Glutamatergic neuron (in vitro differentiated cells): ENCODE data around the gene TRPV4. TPM values are rescaled to one million over a fixed set of nuclear protein-coding genes. Genes with fewer than 3 reads are reported as not detected.
A peak's percentile ranks its signal among the peaks of the same experiment; 100 is the strongest.

Experiments
- DNase-seq: peaks from one replicate; pipeline ENCODE4 v3.0.0; 2022
- H3K27ac Mint-ChIP-seq: one replicate; pipeline ENCODE4 v1.8.0; 2020; ENCODE audit warnings: mild to moderate bottlenecking, mixed read lengths, inconsistent platforms; ENCODE audit not compliant: unreplicated experiment
- H3K27me3 Mint-ChIP-seq: one replicate; pipeline ENCODE4 v1.8.0; 2020; ENCODE audit warnings: mild to moderate bottlenecking, moderate library complexity, mixed read lengths, inconsistent platforms; ENCODE audit not compliant: unreplicated experiment
- H3K36me3 Mint-ChIP-seq: one replicate; pipeline ENCODE4 v1.8.0; 2020; ENCODE audit warnings: mild to moderate bottlenecking, mixed read lengths, inconsistent platforms; ENCODE audit not compliant: unreplicated experiment
- H3K4me1 Mint-ChIP-seq: one replicate; pipeline ENCODE4 v1.8.0; 2020; ENCODE audit warnings: mild to moderate bottlenecking, low read depth, mixed read lengths, inconsistent platforms; ENCODE audit not compliant: unreplicated experiment
- H3K4me3 Mint-ChIP-seq: one replicate; pipeline ENCODE4 v1.8.0; 2020; ENCODE audit warnings: mild to moderate bottlenecking, mixed read lengths, inconsistent platforms; ENCODE audit not compliant: unreplicated experiment
- H3K9me3 Mint-ChIP-seq: one replicate; pipeline ENCODE4 v1.8.0; 2020; ENCODE audit warnings: mild to moderate bottlenecking, moderate library complexity, mixed read lengths, inconsistent platforms; ENCODE audit not compliant: unreplicated experiment
- CTCF ChIP-seq: fragments of 200-600 bp; sonication (generic); IDR thresholded peaks from one replicate; pipeline ENCODE4 v1.5.0; 2021; ENCODE audit not compliant: partially characterized antibody, unreplicated experiment
- total RNA-seq: library from RNA; stranded (reverse); fragmentation: NEBNext Ultra II Directional; extraction: Animal tissue kit (Norgen Biotek cat#: 25700); gene quantifications from one replicate; pipeline ENCODE4 v1.2.1, GENCODE V29; 2021; ENCODE audit not compliant: unreplicated experiment

Gene TRPV4
- total RNA-seq, 1 donor from 2014 or later: 0.17 TPM

GRCh38 chr12:109762071-109762672 is 71.0 kb downstream of the TRPV4 start:
- no peak for TF ChIP-seq CTCF
- DNase-seq: no peak
- H3K27ac Mint-ChIP-seq: no peak overlapping the region
- peaks cover 5% of the 10 kb centered on the region for H3K9me3 Mint-ChIP-seq
- no peak overlapping the region for H3K4me3 Mint-ChIP-seq
- peaks cover 14% of the 10 kb centered on the region for H3K4me1 Mint-ChIP-seq
- peaks cover under 1% of the 10 kb centered on the region for H3K36me3 Mint-ChIP-seq
- H3K27me3 Mint-ChIP-seq: peaks cover 14% of the 10 kb centered on the region

GRCh38 chr12:109760930-109761921 is 72.0 kb downstream of the TRPV4 start:
- H3K4me3 Mint-ChIP-seq: no peak overlapping the region
- H3K27ac Mint-ChIP-seq: no peak overlapping the region
- peak; percentile 59 for DNase-seq
- TF ChIP-seq CTCF: no peak
- H3K4me1 Mint-ChIP-seq: peaks cover 18% of the 10 kb centered on the region
- peaks cover 10% of the 10 kb centered on the region for H3K36me3 Mint-ChIP-seq
- peaks cover 10% of the 10 kb centered on the region for H3K9me3 Mint-ChIP-seq
- H3K27me3 Mint-ChIP-seq: peaks cover 14% of the 10 kb centered on the region

- Mint-ChIP-seq H3K36me3 (peaks cover 11% of the 10 kb centered on the region), H3K27me3 (peaks cover 12% of the 10 kb centered on the region), H3K9me3 (peaks cover 12% of the 10 kb centered on the region), H3K4me1 (peaks cover 18% of the 10 kb centered on the region), H3K4me3 (no peak overlapping the region), H3K27ac (no peak overlapping the region)
- TF ChIP-seq CTCF: no peak
- no peak for DNase-seq
Measured at GRCh38 chr12:109760031-109760929, 72.9 kb downstream of the TRPV4 start.

GRCh38 chr12:109759595-109759994 is 73.6 kb downstream of the TRPV4 start:
- peaks cover 12% of the 10 kb centered on the region for H3K27me3 Mint-ChIP-seq
- peaks cover 18% of the 10 kb centered on the region for H3K4me1 Mint-ChIP-seq
- no peak overlapping the region for H3K27ac Mint-ChIP-seq
- H3K4me3 Mint-ChIP-seq: no peak overlapping the region
- no peak for DNase-seq
- H3K9me3 Mint-ChIP-seq: peaks cover 12% of the 10 kb centered on the region
- TF ChIP-seq CTCF: no peak
- peaks cover 14% of the 10 kb centered on the region for H3K36me3 Mint-ChIP-seq
